Measurements from ENCODE around the gene IL1RN.
"Not testable (repeated sequence)": the region's sequence is repeated elsewhere in the genome, so short reads cannot be mapped to it uniquely, and the experiment has no call there.

IL1RN gene

GRCh38 chr2:113089916-113090315, 37.5 kb upstream of the IL1RN start:
- no peaks in the 10 kb centered on the region for H3K4me1 ChIP-seq (ENCODE audit: control insufficient read depth in 1 of 2, insufficient read depth in 2 of 2, low read length in 2 of 2)
- H3K27me3 ChIP-seq (ENCODE audit: low read depth, low read length), result no peaks in the 10 kb centered on the region
- peaks cover 0 to 3% of the 10 kb centered on the region in 2 donors for H3K9me3 ChIP-seq (ENCODE audit: control insufficient read depth in 1 of 2, low read length in 2 of 2)
- H3K4me3 ChIP-seq (ENCODE audit: low read depth in 1 of 2, low read length in 2 of 2), result no peak overlapping the region
- H3K27ac ChIP-seq (ENCODE audit: low read length), result no peak overlapping the region
- no peaks in the 10 kb centered on the region for H3K36me3 ChIP-seq (ENCODE audit: control insufficient read depth in 1 of 2, insufficient read depth in 2 of 2, low read length in 2 of 2)

- peaks cover 0 to 6% of the 10 kb centered on the region in 2 donors for H3K9me3 ChIP-seq (ENCODE audit: control insufficient read depth in 1 of 2, low read length in 2 of 2)
- no peak overlapping the region for H3K27ac ChIP-seq (ENCODE audit: low read length)
- no peaks in the 10 kb centered on the region for H3K36me3 ChIP-seq (ENCODE audit: control insufficient read depth in 1 of 2, insufficient read depth in 2 of 2, low read length in 2 of 2)
- no peaks in the 10 kb centered on the region for H3K27me3 ChIP-seq (ENCODE audit: low read depth, low read length)
- H3K4me3 ChIP-seq (ENCODE audit: low read depth in 1 of 2, low read length in 2 of 2), result no peak overlapping the region
- no peaks in the 10 kb centered on the region for H3K4me1 ChIP-seq (ENCODE audit: control insufficient read depth in 1 of 2, insufficient read depth in 2 of 2, low read length in 2 of 2)
Measured at GRCh38 chr2:113091231-113091896, 36.0 kb upstream of the IL1RN start.

GRCh38 chr2:113092864-113093612, 34.4 kb upstream of the IL1RN start:
- H3K27ac ChIP-seq (ENCODE audit: low read length), result no peak overlapping the region
- no peaks in the 10 kb centered on the region for H3K4me1 ChIP-seq (ENCODE audit: control insufficient read depth in 1 of 2, insufficient read depth in 2 of 2, low read length in 2 of 2)
- peaks cover 0 to 6% of the 10 kb centered on the region in 2 donors for H3K9me3 ChIP-seq (ENCODE audit: control insufficient read depth in 1 of 2, low read length in 2 of 2)
- no peaks in the 10 kb centered on the region for H3K36me3 ChIP-seq (ENCODE audit: control insufficient read depth in 1 of 2, insufficient read depth in 2 of 2, low read length in 2 of 2)
- H3K27me3 ChIP-seq (ENCODE audit: low read depth, low read length), result no peaks in the 10 kb centered on the region
- H3K4me3 ChIP-seq (ENCODE audit: low read depth in 1 of 2, low read length in 2 of 2), result no peak overlapping the region

- H3K27ac ChIP-seq (ENCODE audit: low read length), result no peak overlapping the region
- H3K4me1 ChIP-seq (ENCODE audit: control insufficient read depth in 1 of 2, insufficient read depth in 2 of 2, low read length in 2 of 2), result no peaks in the 10 kb centered on the region
- no peaks in the 10 kb centered on the region for H3K27me3 ChIP-seq (ENCODE audit: low read depth, low read length)
- no peaks in the 10 kb centered on the region for H3K36me3 ChIP-seq (ENCODE audit: control insufficient read depth in 1 of 2, insufficient read depth in 2 of 2, low read length in 2 of 2)
- H3K9me3 ChIP-seq (ENCODE audit: control insufficient read depth in 1 of 2, low read length in 2 of 2), result peaks cover 0 to 6% of the 10 kb centered on the region in 2 donors
- H3K4me3 ChIP-seq (ENCODE audit: low read depth in 1 of 2, low read length in 2 of 2), result no peak overlapping the region
Measured at GRCh38 chr2:113093613-113093977, 33.8 kb upstream of the IL1RN start.

- H3K27me3 ChIP-seq (ENCODE audit: low read depth, low read length); H3K4me3 ChIP-seq (ENCODE audit: low read depth in 1 of 2, low read length in 2 of 2); H3K9me3 ChIP-seq (ENCODE audit: control insufficient read depth in 1 of 2, low read length in 2 of 2); H3K4me1 ChIP-seq (ENCODE audit: control insufficient read depth in 1 of 2, insufficient read depth in 2 of 2, low read length in 2 of 2); H3K36me3 ChIP-seq (ENCODE audit: control insufficient read depth in 1 of 2, insufficient read depth in 2 of 2, low read length in 2 of 2); H3K27ac ChIP-seq (ENCODE audit: low read length): not testable (repeated sequence)
Measured at GRCh38 chr2:113096306-113096705, 31.1 kb upstream of the IL1RN start.

GRCh38 chr2:113096842-113097618, 30.4 kb upstream of the IL1RN start:
- H3K27ac ChIP-seq (ENCODE audit: low read length); H3K36me3 ChIP-seq (ENCODE audit: control insufficient read depth in 1 of 2, insufficient read depth in 2 of 2, low read length in 2 of 2); H3K9me3 ChIP-seq (ENCODE audit: control insufficient read depth in 1 of 2, low read length in 2 of 2); H3K27me3 ChIP-seq (ENCODE audit: low read depth, low read length); H3K4me3 ChIP-seq (ENCODE audit: low read depth in 1 of 2, low read length in 2 of 2); H3K4me1 ChIP-seq (ENCODE audit: control insufficient read depth in 1 of 2, insufficient read depth in 2 of 2, low read length in 2 of 2): not testable (repeated sequence)

- no peaks in the 10 kb centered on the region for H3K36me3 ChIP-seq (ENCODE audit: control insufficient read depth in 1 of 2, insufficient read depth in 2 of 2, low read length in 2 of 2)
- H3K27me3 ChIP-seq (ENCODE audit: low read depth, low read length), result no peaks in the 10 kb centered on the region
- no peaks in the 10 kb centered on the region for H3K4me1 ChIP-seq (ENCODE audit: control insufficient read depth in 1 of 2, insufficient read depth in 2 of 2, low read length in 2 of 2)
- peaks cover 0 to 9% of the 10 kb centered on the region in 2 donors for H3K9me3 ChIP-seq (ENCODE audit: control insufficient read depth in 1 of 2, low read length in 2 of 2)
- no peak overlapping the region for H3K4me3 ChIP-seq (ENCODE audit: low read depth in 1 of 2, low read length in 2 of 2)
- H3K27ac ChIP-seq (ENCODE audit: low read length), result no peak overlapping the region
Measured at GRCh38 chr2:113098041-113098440, 29.4 kb upstream of the IL1RN start.

GRCh38 chr2:113098532-113098931, 28.9 kb upstream of the IL1RN start:
- Histone ChIP-seq H3K36me3 (ENCODE audit: control insufficient read depth in 1 of 2, insufficient read depth in 2 of 2, low read length in 2 of 2) (no peaks in the 10 kb centered on the region), H3K27ac (ENCODE audit: low read length) (no peak overlapping the region), H3K27me3 (ENCODE audit: low read depth, low read length) (no peaks in the 10 kb centered on the region), H3K9me3 (ENCODE audit: control insufficient read depth in 1 of 2, low read length in 2 of 2) (peaks cover 0 to 9% of the 10 kb centered on the region in 2 donors), H3K4me1 (ENCODE audit: control insufficient read depth in 1 of 2, insufficient read depth in 2 of 2, low read length in 2 of 2) (no peaks in the 10 kb centered on the region), H3K4me3 (ENCODE audit: low read depth in 1 of 2, low read length in 2 of 2) (no peak overlapping the region)

- Histone ChIP-seq H3K9me3 (ENCODE audit: control insufficient read depth in 1 of 2, low read length in 2 of 2) (peaks cover 0 to 3% of the 10 kb centered on the region in 2 donors), H3K27ac (ENCODE audit: low read length) (no peak overlapping the region), H3K4me1 (ENCODE audit: control insufficient read depth in 1 of 2, insufficient read depth in 2 of 2, low read length in 2 of 2) (no peaks in the 10 kb centered on the region), H3K4me3 (ENCODE audit: low read depth in 1 of 2, low read length in 2 of 2) (no peak overlapping the region), H3K36me3 (ENCODE audit: control insufficient read depth in 1 of 2, insufficient read depth in 2 of 2, low read length in 2 of 2) (no peaks in the 10 kb centered on the region), H3K27me3 (ENCODE audit: low read depth, low read length) (no peaks in the 10 kb centered on the region)
Measured at GRCh38 chr2:113102133-113102532, 25.3 kb upstream of the IL1RN start.

GRCh38 chr2:113103277-113103676, 24.1 kb upstream of the IL1RN start:
- no peak overlapping the region for H3K27ac ChIP-seq (ENCODE audit: low read length)
- no peaks in the 10 kb centered on the region for H3K4me1 ChIP-seq (ENCODE audit: control insufficient read depth in 1 of 2, insufficient read depth in 2 of 2, low read length in 2 of 2)
- H3K9me3 ChIP-seq (ENCODE audit: control insufficient read depth in 1 of 2, low read length in 2 of 2), result peaks cover 0 to 3% of the 10 kb centered on the region in 2 donors
- no peaks in the 10 kb centered on the region for H3K36me3 ChIP-seq (ENCODE audit: control insufficient read depth in 1 of 2, insufficient read depth in 2 of 2, low read length in 2 of 2)
- no peaks in the 10 kb centered on the region for H3K27me3 ChIP-seq (ENCODE audit: low read depth, low read length)
- H3K4me3 ChIP-seq (ENCODE audit: low read depth in 1 of 2, low read length in 2 of 2), result no peak overlapping the region

GRCh38 chr2:113104054-113104611, 23.3 kb upstream of the IL1RN start:
- Histone ChIP-seq H3K4me1 (ENCODE audit: control insufficient read depth in 1 of 2, insufficient read depth in 2 of 2, low read length in 2 of 2) (no peaks in the 10 kb centered on the region), H3K27ac (ENCODE audit: low read length) (no peak overlapping the region), H3K9me3 (ENCODE audit: control insufficient read depth in 1 of 2, low read length in 2 of 2) (peaks cover 0 to 3% of the 10 kb centered on the region in 2 donors), H3K4me3 (ENCODE audit: low read depth in 1 of 2, low read length in 2 of 2) (no peak overlapping the region), H3K36me3 (ENCODE audit: control insufficient read depth in 1 of 2, insufficient read depth in 2 of 2, low read length in 2 of 2) (no peaks in the 10 kb centered on the region), H3K27me3 (ENCODE audit: low read depth, low read length) (no peaks in the 10 kb centered on the region)
